HG02973 (cell line): ENCODE measurements around the gene RPS3A.
"Not testable (repeated sequence)": the region's sequence is repeated elsewhere in the genome, so short reads cannot be mapped to it uniquely, and the experiment has no call there.

Experiments
- ATAC-seq: cut with Tn5 transposase; IDR thresholded peaks from one replicate; pipeline ENCODE4 v1.9.1; 2021; ENCODE audit warnings: moderate library complexity; ENCODE audit not compliant: unreplicated experiment

The RPS3A gene

DNA sequence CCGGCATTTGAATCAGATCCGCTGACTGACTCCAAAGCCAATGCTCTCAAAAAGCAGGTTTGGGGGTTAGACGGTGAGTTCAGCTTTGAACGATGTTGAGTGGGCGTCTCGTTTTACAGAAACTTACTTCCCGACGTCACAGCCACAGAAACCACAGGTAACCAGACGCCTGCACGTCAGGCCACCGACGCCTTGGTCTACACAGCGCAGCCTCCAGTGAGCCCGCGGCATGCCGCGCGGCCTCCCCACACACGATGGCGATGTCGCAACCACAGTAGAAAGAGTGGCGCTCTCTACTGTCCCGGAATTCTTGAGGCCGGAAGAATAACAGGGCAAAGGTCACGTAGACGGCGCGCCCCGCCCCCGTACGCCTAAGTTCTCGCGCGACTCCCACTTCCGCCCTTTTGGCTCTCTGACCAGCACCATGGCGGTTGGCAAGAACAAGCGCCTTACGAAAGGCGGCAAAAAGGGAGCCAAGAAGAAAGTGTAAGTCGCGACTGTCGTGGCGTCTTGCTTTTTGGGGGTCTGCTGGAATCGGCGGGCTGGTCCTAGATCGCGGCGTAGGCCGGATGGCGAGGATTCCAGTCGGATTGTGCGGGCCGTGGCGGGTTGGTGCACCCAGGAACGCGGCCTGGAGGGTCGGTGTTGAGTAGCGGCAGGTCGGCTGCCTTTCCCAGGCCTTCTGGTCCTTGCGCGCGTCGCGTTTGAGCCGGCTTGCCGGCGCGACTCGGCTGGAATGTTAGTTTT lies at the start of gene RPS3A:
TSS of gene RPS3A (plus strand) at position 400 of the 747 bp plus-strand sequence. CDS start at position 425, 25 bp downstream.
- peak; percentile 92 for ATAC-seq

DNA sequence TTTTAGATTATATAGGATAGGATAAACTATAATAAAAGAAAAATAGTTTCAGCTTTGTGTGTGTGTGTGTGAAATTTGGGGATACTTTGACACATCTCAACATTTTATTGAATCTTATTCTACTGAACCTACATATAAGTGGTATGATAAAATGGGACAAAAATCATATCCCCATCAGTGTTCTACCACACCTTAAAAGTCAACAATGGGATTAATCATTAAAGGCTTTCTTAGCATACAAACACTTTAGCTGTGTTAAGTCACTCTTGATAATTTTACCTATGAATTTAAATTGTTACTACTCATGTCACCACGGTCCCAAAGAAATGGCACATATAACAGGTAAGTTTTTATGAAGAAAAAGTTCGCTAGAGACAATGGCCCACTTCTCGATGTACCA lies 46.6 kb upstream of the RPS3A start:
- no peak for ATAC-seq

DNA sequence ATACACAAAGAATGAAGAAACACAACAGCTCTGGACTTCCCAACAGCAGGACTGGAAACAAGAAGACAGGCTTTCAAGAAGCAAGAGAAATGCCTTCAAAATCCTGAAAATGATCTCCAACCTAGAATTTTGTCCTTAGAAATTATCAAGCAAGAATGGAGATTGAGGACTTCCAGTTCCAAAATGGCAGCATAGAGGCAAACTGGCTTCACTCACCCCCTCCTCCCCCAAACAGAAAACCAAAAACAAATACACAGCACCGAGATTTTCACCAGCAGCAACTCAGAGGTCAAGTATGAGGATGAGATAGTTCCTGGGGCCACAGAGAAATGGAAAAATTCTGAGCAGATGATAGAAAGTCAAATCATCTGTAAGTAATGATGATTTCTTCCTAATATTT lies 43.9 kb upstream of the RPS3A start:
- no peak for ATAC-seq

DNA sequence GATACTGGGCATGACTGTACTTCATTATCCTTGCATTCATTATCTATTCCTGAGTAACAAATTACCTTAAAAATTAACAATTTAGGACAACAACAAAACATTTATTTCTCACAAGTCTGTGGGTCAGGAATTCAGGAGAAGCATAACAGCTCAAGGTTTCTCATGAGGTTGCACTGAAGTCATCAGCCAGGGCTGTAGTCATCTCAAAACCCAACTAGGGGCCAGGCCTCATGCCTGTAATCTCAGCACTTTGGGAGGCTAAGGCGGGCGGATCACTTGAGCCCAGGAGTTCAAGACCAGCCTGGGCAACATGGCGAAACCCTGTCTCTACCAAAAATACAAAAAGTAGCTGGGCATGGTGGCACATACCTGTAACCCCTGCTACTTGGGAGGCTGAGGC lies 36.3 kb upstream of the RPS3A start:
- ATAC-seq = not testable (repeated sequence)

DNA sequence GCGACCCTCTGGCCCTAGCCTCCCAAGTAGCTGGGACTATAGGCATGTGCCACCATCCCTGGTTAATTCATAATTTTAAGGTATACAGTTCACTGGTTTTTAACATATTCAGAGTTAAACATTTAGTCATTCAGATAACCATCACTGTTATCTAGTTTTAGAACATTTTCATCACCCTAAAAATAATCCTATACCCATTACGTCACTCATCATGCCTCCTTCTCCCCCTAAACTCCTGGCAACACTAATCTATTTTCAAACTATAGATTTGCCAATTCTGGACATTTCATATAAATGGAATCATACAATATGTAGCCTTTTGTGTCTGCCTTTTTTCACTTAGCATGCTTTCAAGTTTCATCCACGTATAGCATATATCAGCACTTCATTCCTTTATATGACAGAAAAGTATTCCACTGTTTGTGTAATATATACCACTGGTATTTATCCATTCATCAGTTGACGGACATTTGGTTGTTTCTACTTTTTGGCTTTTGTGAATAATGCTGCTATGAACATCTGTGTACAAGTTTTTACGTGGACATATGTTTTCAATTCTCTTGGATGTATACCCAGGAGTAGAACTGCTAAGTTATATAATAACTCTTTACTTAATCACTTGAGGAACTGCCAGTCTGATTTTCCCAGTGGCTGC lies 32.0 kb upstream of the RPS3A start:
- no peak for ATAC-seq

DNA sequence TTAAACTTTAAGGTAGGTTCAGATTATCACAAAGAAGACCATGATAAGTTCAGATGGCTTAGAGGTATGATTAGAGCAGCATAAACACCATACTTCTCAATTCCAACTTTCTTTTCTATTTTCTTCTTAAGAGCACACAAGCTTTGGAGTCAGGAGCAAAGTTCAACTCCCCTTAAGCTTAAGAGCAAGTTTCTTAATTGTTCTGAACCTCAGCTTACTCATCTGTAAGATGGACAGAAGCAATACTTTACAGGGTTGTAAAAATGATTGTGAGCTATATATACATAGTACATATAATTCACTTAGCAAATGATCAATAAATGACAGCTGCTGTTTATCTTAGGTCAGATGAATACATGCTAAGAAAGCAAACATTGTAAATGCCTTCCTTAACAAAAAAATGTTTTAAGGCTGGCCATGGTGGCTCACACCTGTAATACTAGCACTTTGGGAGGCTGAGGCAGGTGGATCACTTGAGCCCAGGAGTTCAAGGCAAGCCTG lies 25.0 kb upstream of the RPS3A start:
- no peak for ATAC-seq

DNA sequence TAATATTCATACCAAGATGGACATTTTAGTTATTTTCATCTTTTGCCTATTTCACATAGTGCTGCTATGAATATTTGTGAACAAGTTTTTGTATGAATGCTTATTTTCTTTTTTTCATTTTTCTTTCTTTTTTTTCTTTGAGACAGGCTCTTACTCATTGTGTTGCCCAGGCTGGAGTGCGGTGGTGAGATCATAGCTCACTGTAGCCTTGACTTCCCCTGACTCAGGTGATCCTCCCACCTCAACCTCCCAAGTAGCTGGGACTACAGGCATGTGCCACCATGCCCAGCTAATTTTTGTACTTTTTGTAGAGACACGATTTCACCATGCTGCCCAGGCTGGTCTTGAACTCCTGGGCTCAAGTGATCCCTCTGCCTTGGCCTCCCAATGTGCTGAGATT lies 21.4 kb upstream of the RPS3A start:
- not testable (repeated sequence) for ATAC-seq

DNA sequence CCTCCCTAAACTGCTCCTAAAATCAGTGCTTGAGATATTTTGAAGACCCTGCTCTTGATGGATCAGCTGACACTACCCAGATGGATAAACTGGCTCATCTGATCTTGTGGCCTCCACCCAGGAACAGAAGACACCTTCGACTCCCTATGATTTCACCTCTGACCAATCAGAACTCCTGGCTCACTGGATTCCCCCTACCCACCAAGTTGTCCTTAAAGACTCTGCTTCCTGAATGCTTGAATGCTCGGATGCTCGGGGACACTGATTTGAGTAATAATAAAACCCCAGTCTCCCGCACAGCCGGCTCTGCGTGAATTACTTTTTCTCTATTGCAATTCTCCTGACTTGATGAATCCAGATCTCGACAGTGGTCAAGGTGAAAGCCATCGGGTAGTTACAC lies 12.0 kb upstream of the RPS3A start:
- ATAC-seq = no peak

DNA sequence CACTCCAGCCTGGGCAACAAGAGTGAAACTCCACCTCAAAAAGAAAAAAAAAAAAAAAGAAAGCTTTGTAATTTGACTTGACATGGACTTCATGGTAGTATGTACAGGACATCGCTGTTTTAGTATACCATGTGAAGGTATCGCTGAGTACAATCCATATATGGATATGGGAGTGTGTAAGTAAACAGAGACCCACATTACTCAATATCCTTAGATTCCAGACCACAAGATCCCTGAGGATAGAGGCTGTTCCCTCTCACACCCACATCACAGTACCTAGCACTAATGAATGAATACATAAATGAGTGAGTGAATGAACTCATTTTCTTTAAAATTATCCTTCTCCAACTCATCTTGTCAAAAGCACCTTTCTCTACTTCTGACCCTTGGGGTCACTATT lies 8.4 kb upstream of the RPS3A start:
- ATAC-seq = no peak

DNA sequence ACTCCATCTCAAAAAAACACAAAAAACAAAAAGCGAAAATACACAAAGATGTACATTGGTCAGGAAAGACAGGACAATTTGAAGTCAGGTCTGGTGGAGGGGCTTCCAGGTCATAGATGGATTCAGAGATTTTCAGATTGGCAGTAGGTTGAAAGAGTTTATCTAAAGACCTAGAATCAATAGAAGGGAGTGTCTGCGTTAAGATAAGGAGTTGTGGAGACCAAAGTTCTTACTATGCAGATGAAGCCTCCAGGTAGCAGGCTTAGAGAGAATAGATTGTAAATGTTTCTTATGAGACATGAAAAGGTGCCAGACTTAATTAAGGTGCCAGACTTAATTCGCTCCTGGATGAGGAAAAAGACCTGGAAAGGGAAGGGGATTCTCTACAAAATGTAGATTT lies 6.9 kb upstream of the RPS3A start:
- ATAC-seq = no peak

DNA sequence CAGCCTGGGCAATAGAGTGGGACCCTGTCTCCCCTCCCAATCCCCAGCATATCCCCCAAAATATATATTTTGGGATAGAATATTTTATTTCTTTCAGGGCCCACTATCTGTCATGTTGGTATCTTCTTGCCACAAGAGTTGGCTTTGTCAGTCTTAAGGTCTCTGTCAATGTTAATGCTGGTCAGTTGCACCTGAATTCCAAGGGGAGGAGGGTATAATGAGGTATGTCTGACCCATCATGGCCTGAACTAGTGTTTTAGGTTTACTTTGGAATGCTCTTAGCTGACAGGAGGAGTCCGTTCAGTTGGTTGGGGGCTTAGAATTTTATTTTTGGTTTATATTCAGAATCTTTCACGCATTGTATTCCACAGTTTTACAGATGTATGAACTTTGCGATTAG lies 6.2 kb upstream of the RPS3A start:
- no peak for ATAC-seq

DNA sequence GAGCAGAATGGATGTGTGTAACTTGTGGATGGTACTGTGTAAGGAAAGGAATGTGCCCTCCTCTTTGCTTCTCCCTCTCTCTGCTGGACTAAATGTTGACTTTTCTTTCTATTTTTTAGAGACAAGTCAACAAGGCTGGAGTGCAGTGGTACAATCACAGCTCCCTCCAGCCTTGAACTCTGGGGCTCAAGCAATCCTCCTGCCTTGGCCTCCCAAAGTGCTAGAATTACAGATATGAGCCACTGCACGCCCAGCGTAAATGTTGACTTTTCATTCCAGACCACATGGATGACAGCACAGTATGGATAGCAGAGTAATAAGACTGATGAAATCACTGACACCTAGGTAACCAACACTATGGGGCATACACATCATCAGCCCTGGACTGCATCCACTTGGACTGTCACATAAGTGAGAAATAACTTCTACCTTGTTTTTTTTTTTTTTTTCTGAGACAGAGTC lies 5.1 kb upstream of the RPS3A start:
- ATAC-seq = no peak

DNA sequence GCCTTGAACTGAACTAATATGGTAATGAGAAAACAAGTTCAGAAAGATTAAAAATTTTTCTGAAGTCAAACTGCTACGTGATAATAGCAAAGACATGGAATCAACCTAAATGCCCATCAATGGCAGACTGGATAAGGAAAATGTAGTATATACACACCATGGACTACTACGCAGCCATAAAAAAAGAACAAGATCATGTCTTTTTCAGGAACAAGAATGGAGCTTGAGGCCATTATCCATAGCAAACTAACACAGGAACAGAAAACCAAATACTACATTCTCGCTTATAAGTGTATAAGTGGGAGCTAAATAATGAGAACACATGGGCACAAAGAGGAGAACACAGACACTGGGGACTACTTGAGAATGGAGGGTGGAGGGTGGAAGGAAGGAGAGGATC lies 4.3 kb upstream of the RPS3A start:
- ATAC-seq = no peak

DNA sequence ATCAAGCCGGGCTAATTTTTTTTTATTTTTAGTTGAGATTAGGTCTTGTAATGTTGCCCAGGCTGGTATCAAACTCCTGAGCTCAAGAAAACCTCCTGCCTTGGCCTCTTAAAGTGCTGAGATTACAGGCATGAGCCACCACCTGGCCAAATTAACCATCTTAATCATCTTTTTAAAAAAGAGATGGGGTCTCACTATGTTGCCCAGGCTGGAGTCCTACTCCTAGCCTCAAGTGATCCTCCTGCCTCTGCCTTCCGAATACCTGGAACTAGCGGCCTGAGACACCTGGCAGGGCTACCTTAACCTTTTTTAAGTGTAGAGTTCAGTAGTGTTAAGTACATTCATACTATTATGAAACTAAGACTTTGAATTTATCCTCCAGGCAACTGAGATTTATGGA lies 1.7 kb upstream of the RPS3A start:
- ATAC-seq = no peak

DNA sequence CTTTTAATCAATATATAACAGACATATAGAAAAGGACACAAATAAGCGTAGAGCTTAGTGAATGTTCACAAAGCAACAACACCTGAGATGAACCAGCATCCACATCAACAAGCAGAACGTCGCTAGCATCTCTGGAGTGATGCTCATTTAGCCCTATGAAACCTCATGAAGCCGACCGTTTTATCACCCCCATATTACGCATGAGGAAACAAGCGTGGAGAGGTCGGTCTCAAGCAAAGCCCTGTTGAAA lies 524 bp upstream of the RPS3A start:
- no peak for ATAC-seq

DNA sequence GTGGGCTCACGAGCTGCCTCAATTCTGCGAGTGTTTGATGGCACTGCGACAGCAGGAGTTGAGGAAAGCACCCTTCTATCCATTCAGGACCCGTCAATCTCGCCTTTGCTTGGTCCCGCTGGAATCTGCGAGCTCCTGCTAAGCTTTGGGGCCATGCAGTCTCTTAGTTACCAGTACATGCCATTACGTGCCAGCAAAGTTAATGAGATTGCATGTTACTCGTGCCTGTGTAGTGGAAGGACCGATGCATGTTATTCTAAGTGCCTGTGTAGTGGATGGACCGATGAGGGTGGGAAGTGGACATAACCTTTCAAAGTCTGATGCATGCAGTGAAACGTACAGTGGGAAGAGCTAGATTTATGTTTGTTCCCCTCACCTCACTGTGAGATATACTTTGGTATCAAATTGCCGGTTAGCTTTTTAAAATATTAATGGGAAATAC lies 569 bp downstream of the RPS3A start:
- ATAC-seq = no peak

DNA sequence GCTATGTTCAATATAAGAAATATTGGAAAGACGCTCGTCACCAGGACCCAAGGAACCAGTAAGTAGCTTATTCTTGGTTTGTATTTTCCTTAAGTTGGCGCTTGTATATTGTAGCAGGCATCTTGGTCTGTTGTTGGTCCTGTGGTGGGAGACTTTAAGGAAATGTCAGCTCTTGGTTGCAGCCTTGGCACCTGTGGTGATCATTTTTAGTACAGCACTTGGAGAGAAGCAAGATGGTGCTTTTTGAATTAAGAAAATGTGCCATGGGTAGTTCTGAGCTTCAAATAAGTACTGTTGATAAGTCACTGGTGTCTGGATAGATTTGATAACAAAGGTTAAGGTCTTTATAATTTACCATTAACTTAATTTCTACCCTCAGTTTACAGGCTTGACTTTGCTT lies 1.1 kb downstream of the RPS3A start:
- no peak for ATAC-seq

DNA sequence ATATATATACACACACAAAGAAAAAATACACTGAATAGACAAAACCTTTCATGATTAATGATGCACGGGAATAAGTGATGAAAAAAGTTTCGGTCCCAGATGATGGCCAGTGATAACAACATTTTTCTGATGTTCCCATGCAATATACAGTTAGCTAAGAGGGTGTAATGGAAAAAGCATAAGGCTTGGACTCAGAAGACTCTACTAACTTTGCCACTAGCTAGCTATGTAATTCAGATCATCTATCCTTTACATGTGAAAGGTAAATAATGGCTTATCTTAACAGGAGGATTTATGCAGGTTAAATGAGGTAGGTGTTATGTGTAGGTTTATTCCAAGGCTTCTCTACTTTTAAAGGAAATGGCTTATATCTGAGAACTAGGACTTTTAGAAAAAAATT lies 4.3 kb downstream of the RPS3A start:
- no peak for ATAC-seq

DNA sequence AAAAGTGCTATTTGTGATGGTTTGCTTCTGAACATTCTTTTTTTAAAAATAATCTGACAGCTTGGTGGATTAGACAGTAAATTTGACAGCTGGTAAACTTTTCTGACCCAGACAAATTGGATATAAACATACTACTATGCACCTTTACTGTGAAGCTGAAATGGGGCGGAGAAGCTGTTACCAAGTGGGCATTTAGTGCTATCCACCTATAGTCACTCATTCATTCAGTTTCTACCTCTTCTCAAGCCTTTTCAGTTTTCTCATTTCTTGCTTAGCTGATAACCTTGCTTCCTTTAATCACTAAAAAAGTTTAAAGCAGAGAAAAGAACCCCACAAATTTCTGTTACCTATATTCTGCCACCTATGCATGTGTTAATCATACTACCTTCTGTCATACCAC lies 5.2 kb downstream of the RPS3A start:
- ATAC-seq = no peak

DNA sequence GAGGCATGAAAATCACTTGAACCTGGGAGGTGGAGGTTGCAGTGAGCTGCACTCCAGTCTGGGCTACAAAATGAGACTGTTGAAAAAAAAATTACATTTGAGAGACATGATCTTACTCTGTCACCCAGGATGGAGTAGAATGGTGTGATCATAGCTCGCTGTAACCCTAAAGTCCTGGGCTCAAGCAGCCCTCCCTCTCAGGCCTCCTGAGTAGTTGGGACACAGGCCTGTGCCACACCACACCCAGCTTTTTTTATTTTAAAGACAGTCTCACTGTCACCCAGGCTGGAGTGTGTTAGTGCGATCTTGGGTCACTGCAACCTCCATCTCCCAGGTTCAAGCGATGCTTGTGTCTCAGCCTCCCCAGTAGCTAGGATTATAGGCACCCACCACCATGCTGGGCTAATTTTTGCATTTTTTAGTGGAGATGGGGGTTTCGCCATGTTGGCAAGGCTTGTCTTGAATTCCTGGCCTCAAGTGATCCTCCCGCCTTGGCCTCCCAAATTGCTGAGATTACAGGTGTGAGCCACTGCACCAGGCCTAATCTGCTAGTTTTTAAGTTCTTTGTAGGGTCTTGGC lies 6.1 kb downstream of the RPS3A start:
- no peak for ATAC-seq

DNA sequence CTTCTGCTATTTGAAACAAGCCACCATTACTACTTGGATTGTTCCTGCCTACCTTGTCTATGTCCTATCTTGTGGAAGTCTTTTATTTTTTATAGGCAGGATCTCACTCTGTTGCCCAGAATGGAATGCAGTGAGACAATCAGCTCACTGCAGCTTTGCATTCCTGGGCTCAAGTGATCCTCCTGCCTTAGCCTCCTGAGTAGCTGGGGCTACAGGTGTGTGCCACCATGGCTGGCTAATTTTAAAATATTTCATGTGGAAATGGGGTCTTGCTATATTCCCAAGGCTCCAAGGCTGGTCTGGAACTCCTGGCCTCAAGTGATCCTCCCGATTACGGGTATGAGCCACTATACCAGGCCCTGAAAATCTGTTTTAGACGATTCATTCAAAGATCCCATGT lies 7.6 kb downstream of the RPS3A start:
- ATAC-seq = no peak

DNA sequence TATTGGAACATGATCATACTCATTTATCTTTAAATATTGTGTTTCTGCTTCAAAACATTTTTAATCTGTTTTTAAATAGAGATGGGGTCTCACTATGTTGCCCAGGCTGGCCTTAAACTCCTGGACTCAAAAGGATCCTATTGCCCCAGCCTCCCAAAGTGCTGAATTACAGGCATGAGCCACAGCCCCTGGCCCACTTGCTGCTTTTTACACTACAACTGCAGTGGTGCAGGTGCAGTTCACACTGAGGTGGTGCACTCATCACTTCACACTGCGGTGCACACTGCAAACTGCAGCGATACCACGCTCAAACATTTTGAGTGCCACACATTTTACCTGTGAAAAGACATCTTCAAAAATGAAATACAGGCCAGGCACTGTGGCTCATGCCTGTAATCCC lies 10.8 kb downstream of the RPS3A start:
- no peak for ATAC-seq
